Gastroesophageal sphincter (tissue), 4 donors: ENCODE measurements around the gene CPT1B. TPM values are rescaled to one million over a fixed set of nuclear protein-coding genes. Genes with fewer than 3 reads are reported as not detected.

Source experiments
- ATAC-seq: fragments of 150-250 bp; one replicate; pipeline ENCODE4 v1.9.1; 2016; ENCODE audit warnings: mild to moderate bottlenecking, moderate library complexity
- H3K27ac ChIP-seq, 4 donors: fragments of 200-600 bp; sonication (generic) in 3 of 4; 1 replicate in 3 of 4; 2 replicates in 1 of 4; pipeline ENCODE4 v1.5.1; 2016 to 2019
- H3K27me3 ChIP-seq: fragments of 200-600 bp; sonication (generic); one replicate; pipeline ENCODE4 v1.5.1; 2019
- H3K36me3 ChIP-seq, 2 donors: fragments of 200-600 bp; sonication (generic); one replicate each; pipeline ENCODE4 v1.5.1; 2019; ENCODE audit warnings: control low read depth in 1 of 2
- H3K4me1 ChIP-seq, 3 donors: fragments of 200-600 bp; sonication (generic); 1 replicate in 2 of 3; 2 replicates in 1 of 3; pipeline ENCODE4 v1.5.1; 2016 to 2019; ENCODE audit warnings: control low read depth in 2 of 3
- H3K4me3 ChIP-seq, 2 donors: fragments of 200-600 bp; sonication (generic); one replicate each; pipeline ENCODE4 v1.5.1; 2019; ENCODE audit warnings: mild to moderate bottlenecking in 1 of 2, moderate library complexity in 1 of 2
- H3K9me3 ChIP-seq, 3 donors: fragments of 200-600 bp; sonication (generic); one replicate each; pipeline ENCODE4 v1.5.1; 2017 to 2019; ENCODE audit warnings: control low read depth in 2 of 3
- CTCF ChIP-seq, 4 experiments: fragments of 200-600 bp in 2 of 4; fragments of 450-650 bp in 2 of 4; sonication (generic) in 1 of 4; IDR thresholded peaks; one replicate each; pipeline ENCODE4 v1.5.1; 2017 to 2019; ENCODE audit warnings: antibody characterized with exemption in 4 of 4, mild to moderate bottlenecking in 2 of 4, moderate library complexity in 2 of 4
- EP300 ChIP-seq: sonication (generic); formaldehyde crosslinking; IDR thresholded peaks from one replicate; pipeline ENCODE4 v1.6.1; 2017; ENCODE audit warnings: antibody characterized with exemption, mild to moderate bottlenecking
- POLR2A ChIP-seq, 2 donors: fragments of 450-650 bp; IDR thresholded peaks; one replicate each; pipeline ENCODE4 v1.6.1; 2017; ENCODE audit warnings: antibody characterized with exemption in 2 of 2, mild to moderate bottlenecking in 2 of 2, moderate library complexity in 1 of 2
- POLR2AphosphoS5 ChIP-seq: sonication (generic); formaldehyde crosslinking; IDR thresholded peaks from one replicate; pipeline ENCODE4 v1.6.1; 2017; ENCODE audit warnings: antibody characterized with exemption
- WGBS, 2 donors: methylation state at CpG; one replicate each; pipeline ENCODE4 v1.1.5; 2018; ENCODE audit warnings: low coverage in 1 of 2; 5-methylcytosine and 5-hydroxymethylcytosine counted together
- total RNA-seq, 4 donors: library from RNA; depleted of rRNA; stranded (reverse); fragments of >200 nt; gene quantifications; one replicate each; pipeline ENCODE4 v1.1.0, GENCODE V29; 2016

Gene CPT1B
- 10 to 100 TPM in 1 of 4 donors, 1 to 10 TPM in 3; 3.1 to 13.4 (median 6.5) TPM for total RNA-seq

GRCh38 chr22:50577987-50578775 is at the start of gene CPT1B:
Gene CPT1B, minus strand, starts transcription at chr22:50578427. Its CDS starts 512 bp downstream, at chr22:50577915.
- 26% methylated on average over 4 of the region's 63 CpGs; no CpG with 5 or more reads in 1 of the 2 donors for WGBS, 2 donors
- peaks cover 0 to 28% of the 10 kb centered on the region in 2 donors for H3K36me3 ChIP-seq
- H3K9me3 ChIP-seq: no peaks in the 10 kb centered on the region
- peak within 1 kb of the TSS in 1 of 2 donors; percentile 52 for H3K4me3 ChIP-seq
- H3K4me1 ChIP-seq: peaks cover 0 to 42% (median 22%) of the 10 kb centered on the region in 3 donors
- peaks cover 4% of the 10 kb centered on the region for H3K27me3 ChIP-seq
- ATAC-seq: no peak
- peak within 1 kb of the TSS in 3 of 4 donors; percentile 52 to 77 (median 70) for H3K27ac ChIP-seq
- TF ChIP-seq EP300: no peak
- TF ChIP-seq POLR2AphosphoS5: no peak
- TF ChIP-seq POLR2A (IDR thresholded peaks at IDR 0.05): no peak
- no peak for TF ChIP-seq CTCF (IDR thresholded peaks at IDR 0.05)

- Histone ChIP-seq H3K4me3 (peak overlapping the region; percentile 71 to 76), H3K9me3 (no peaks in the 10 kb centered on the region), H3K36me3 (peaks cover 0 to 25% of the 10 kb centered on the region in 2 donors), H3K27me3 (peaks cover 6% of the 10 kb centered on the region), H3K4me1 (peaks cover 0 to 32% (median 14%) of the 10 kb centered on the region in 3 donors), H3K27ac (peak overlapping the region in 3 of 4 donors; percentile 81 to 87 (median 86))
- 93 to 100% methylated on average over 1 to 3 of the region's 42 CpGs for WGBS, 2 donors
- ATAC-seq: no peak
- TF ChIP-seq EP300 (no peak), CTCF (IDR thresholded peaks at IDR 0.05) (no peak), POLR2A (IDR thresholded peaks at IDR 0.05) (no peak), POLR2AphosphoS5 (no peak)
These were observed 48.8 kb upstream of the CPT1B start for GRCh38 chr22:50626850-50627641.

- no peaks in the 10 kb centered on the region for H3K9me3 ChIP-seq
- H3K4me1 ChIP-seq: peaks cover 0 to 35% (median 14%) of the 10 kb centered on the region in 3 donors
- WGBS, 2 donors: 96% methylated on average over 4 of the region's 12 CpGs; no CpG with 5 or more reads in 1 of the 2 donors
- peaks cover 0 to 25% of the 10 kb centered on the region in 2 donors for H3K36me3 ChIP-seq
- no peak for ATAC-seq
- TF ChIP-seq CTCF (IDR thresholded peaks at IDR 0.05) (no peak), POLR2AphosphoS5 (no peak), POLR2A (IDR thresholded peaks at IDR 0.05) (no peak), EP300 (no peak)
- H3K27ac ChIP-seq: no peak overlapping the region
- peaks cover 10% of the 10 kb centered on the region for H3K27me3 ChIP-seq
- H3K4me3 ChIP-seq: no peak overlapping the region
These were observed 48.2 kb upstream of the CPT1B start for GRCh38 chr22:50626314-50626849.

- no peak overlapping the region for H3K27ac ChIP-seq
- TF ChIP-seq CTCF (IDR thresholded peaks at IDR 0.05): no peak
- no peak for TF ChIP-seq POLR2A (IDR thresholded peaks at IDR 0.05)
- no peak for TF ChIP-seq EP300
- TF ChIP-seq POLR2AphosphoS5: no peak
- H3K27me3 ChIP-seq: peaks cover 17% of the 10 kb centered on the region
- H3K4me1 ChIP-seq: peaks cover 0 to 42% (median 14%) of the 10 kb centered on the region in 3 donors
- no peak for ATAC-seq
- WGBS, 2 donors: 27 to 85% methylated on average over 3 to 5 of the region's 27 CpGs
- H3K36me3 ChIP-seq: peaks cover 0 to 25% of the 10 kb centered on the region in 2 donors
- H3K9me3 ChIP-seq: no peaks in the 10 kb centered on the region
- no peak overlapping the region for H3K4me3 ChIP-seq
These were observed 47.5 kb upstream of the CPT1B start for GRCh38 chr22:50625568-50626313.
